ENCODE results near the gene SSUH2. TPM values are rescaled to one million over a fixed set of nuclear protein-coding genes. Genes with fewer than 3 reads are reported as not detected.

SSUH2 gene
- total and polyA plus RNA-seq, 2 donors from 2014 or later, result 0.44 to 0.88 TPM

- H3K9me3 ChIP-seq (ENCODE audit: control insufficient read depth in 2 of 3, insufficient read depth in 1 of 3, low read length in 3 of 3), result no peaks in the 10 kb centered on the region
- no peak overlapping the region for H3K9ac ChIP-seq (ENCODE audit: low read length in 3 of 3)
- FAIRE-seq (no peak), DNase-seq (peak in 1 of 5 donors; percentile 62)
- H3K4me1 ChIP-seq (ENCODE audit: control insufficient read depth in 2 of 3, insufficient read depth in 2 of 3, low read depth in 1 of 3, low read length in 3 of 3), result peaks cover 0 to 9% (median 6%) of the 10 kb centered on the region in 3 donors
- no peak overlapping the region for H3K4me3 ChIP-seq (ENCODE audit: low read length in 3 of 3)
- no peak for TF ChIP-seq CTCF (IDR thresholded peaks at IDR 0.05; ENCODE audit: borderline replicate concordance, extremely low read depth, insufficient read depth)
- intact Hi-C loops (cut with DNase I), result no loop called here
- no peak overlapping the region for H3K27ac ChIP-seq (ENCODE audit: low read depth in 2 of 2, low read length in 2 of 2)
- no peaks in the 10 kb centered on the region for H3K27me3 ChIP-seq (ENCODE audit: control insufficient read depth, insufficient read depth, low read length)
- no peaks in the 10 kb centered on the region for H3K36me3 ChIP-seq (ENCODE audit: control insufficient read depth in 2 of 3, insufficient read depth in 3 of 3, low read length in 3 of 3)
Observed at GRCh38 chr3:8627201-8627940, 17.2 kb downstream of the SSUH2 start.

GRCh38 chr3:8625991-8626390 lies 18.6 kb downstream of the SSUH2 start:
- no peak for DNase-seq
- intact Hi-C loops (cut with DNase I), result no loop called here
- no peak for FAIRE-seq

GRCh38 chr3:8624612-8625011 lies 20.0 kb downstream of the SSUH2 start:
- DNase-seq (no peak), FAIRE-seq (no peak)
- TF ChIP-seq CTCF (IDR thresholded peaks at IDR 0.05; ENCODE audit: borderline replicate concordance, extremely low read depth, insufficient read depth), result no peak
- no peaks in the 10 kb centered on the region for H3K36me3 ChIP-seq (ENCODE audit: control insufficient read depth in 2 of 3, insufficient read depth in 3 of 3, low read length in 3 of 3)
- H3K9me3 ChIP-seq (ENCODE audit: control insufficient read depth in 2 of 3, insufficient read depth in 1 of 3, low read length in 3 of 3), result no peaks in the 10 kb centered on the region
- H3K27me3 ChIP-seq (ENCODE audit: control insufficient read depth, insufficient read depth, low read length), result no peaks in the 10 kb centered on the region
- no peak overlapping the region for H3K27ac ChIP-seq (ENCODE audit: low read depth in 2 of 2, low read length in 2 of 2)
- intact Hi-C loops (cut with DNase I), result no loop called here
- H3K9ac ChIP-seq (ENCODE audit: low read length in 3 of 3), result no peak overlapping the region
- peaks cover 0 to 9% (median 6%) of the 10 kb centered on the region in 3 donors for H3K4me1 ChIP-seq (ENCODE audit: control insufficient read depth in 2 of 3, insufficient read depth in 2 of 3, low read depth in 1 of 3, low read length in 3 of 3)
- H3K4me3 ChIP-seq (ENCODE audit: low read length in 3 of 3), result no peak overlapping the region

More at GRCh38 chr3:8625991-8626390, 18.6 kb downstream of the SSUH2 start:
- Histone ChIP-seq H3K9me3 (ENCODE audit: control insufficient read depth in 2 of 3, insufficient read depth in 1 of 3, low read length in 3 of 3) (no peaks in the 10 kb centered on the region), H3K27ac (ENCODE audit: low read depth in 2 of 2, low read length in 2 of 2) (no peak overlapping the region), H3K9ac (ENCODE audit: low read length in 3 of 3) (no peak overlapping the region), H3K36me3 (ENCODE audit: control insufficient read depth in 2 of 3, insufficient read depth in 3 of 3, low read length in 3 of 3) (no peaks in the 10 kb centered on the region), H3K4me3 (ENCODE audit: low read length in 3 of 3) (no peak overlapping the region), H3K4me1 (ENCODE audit: control insufficient read depth in 2 of 3, insufficient read depth in 2 of 3, low read depth in 1 of 3, low read length in 3 of 3) (peaks cover 0 to 9% (median 6%) of the 10 kb centered on the region in 3 donors), H3K27me3 (ENCODE audit: control insufficient read depth, insufficient read depth, low read length) (no peaks in the 10 kb centered on the region)
- TF ChIP-seq CTCF (IDR thresholded peaks at IDR 0.05; ENCODE audit: borderline replicate concordance, extremely low read depth, insufficient read depth), result no peak
